Right atrium auricular region (tissue), 2 donors: ENCODE data around the gene CLCF1. TPM values are rescaled to one million over a fixed set of nuclear protein-coding genes. Genes with fewer than 3 reads are reported as not detected.

ENCODE experiments used
- DNase-seq: peaks from one replicate; pipeline ENCODE4 v3.0.0-alpha.2; 2019; ENCODE audit warnings: low spot score
- H3K27ac ChIP-seq, 2 donors: fragments of 200-600 bp; sonication (generic); 1 replicate in 1 of 2; 2 replicates in 1 of 2; pipeline ENCODE4 v1.5.1; 2016 to 2019
- H3K27me3 ChIP-seq, 2 donors: fragments of 200-600 bp; sonication (generic); one replicate each; pipeline versions ENCODE4 v1.5.1 to v1.6.0; 2017 to 2019
- H3K36me3 ChIP-seq: fragments of 200-600 bp; sonication (generic); one replicate; pipeline ENCODE4 v1.5.1; 2016
- H3K4me1 ChIP-seq, 2 donors: fragments of 200-600 bp; sonication (generic); one replicate each; pipeline versions ENCODE4 v1.5.1 to v1.6.0; 2017 to 2019
- H3K4me3 ChIP-seq, 2 donors: fragments of 200-600 bp; sonication (generic); 1 replicate in 1 of 2; 2 replicates in 1 of 2; pipeline ENCODE4 v1.5.1; 2017 to 2019; ENCODE audit warnings: mild to moderate bottlenecking in 1 of 2, moderate library complexity in 1 of 2
- H3K9me3 ChIP-seq, 2 donors: fragments of 200-600 bp; sonication (generic); one replicate each; pipeline ENCODE4 v1.5.1; 2019
- CTCF ChIP-seq, 2 donors: fragments of 200-600 bp; sonication (generic); IDR thresholded peaks; one replicate each; pipeline ENCODE4 v1.5.1; 2019; ENCODE audit warnings: antibody characterized with exemption in 2 of 2
- total RNA-seq, 2 donors: library from RNA; depleted of rRNA; stranded (reverse); fragments of >200 nt; gene quantifications; one replicate each; pipeline ENCODE4 v1.1.0, GENCODE V29; 2016

CLCF1 gene
- total RNA-seq, 2 donors from 2014 or later = 2.7 to 18.0 TPM

- Histone ChIP-seq H3K27me3 (no peaks in the 10 kb centered on the region), H3K27ac (no peak overlapping the region), H3K9me3 (no peaks in the 10 kb centered on the region), H3K4me1 (peaks cover 0 to 35% of the 10 kb centered on the region in 2 donors), H3K4me3 (no peak overlapping the region), H3K36me3 (peaks cover 9% of the 10 kb centered on the region)
- DNase-seq = no peak
- no peak for TF ChIP-seq CTCF (IDR thresholded peaks at IDR 0.05)
Observed at GRCh38 chr11:67364169-67364568, 9.2 kb downstream of the CLCF1 start.

- Histone ChIP-seq H3K4me1 (peaks cover 0 to 51% of the 10 kb centered on the region in 2 donors), H3K27me3 (no peaks in the 10 kb centered on the region), H3K4me3 (no peak overlapping the region), H3K9me3 (no peaks in the 10 kb centered on the region), H3K36me3 (no peaks in the 10 kb centered on the region), H3K27ac (peak overlapping the region in 1 of 2 donors; percentile 15)
- no peak for DNase-seq
- no peak for TF ChIP-seq CTCF (IDR thresholded peaks at IDR 0.05)
Observed at GRCh38 chr11:67357831-67358670, 15.3 kb downstream of the CLCF1 start.

GRCh38 chr11:67356864-67357561 lies 16.4 kb downstream of the CLCF1 start:
- Histone ChIP-seq H3K36me3 (no peaks in the 10 kb centered on the region), H3K4me3 (no peak overlapping the region), H3K9me3 (no peaks in the 10 kb centered on the region), H3K27ac (peak overlapping the region; percentile 99), H3K27me3 (no peaks in the 10 kb centered on the region), H3K4me1 (peaks cover 0 to 59% of the 10 kb centered on the region in 2 donors)
- peak; percentile 83 to 94 for TF ChIP-seq CTCF (IDR thresholded peaks at IDR 0.05)
- DNase-seq = peak; percentile 78

GRCh38 chr11:67356387-67356863 lies 17.0 kb downstream of the CLCF1 start:
- no peaks in the 10 kb centered on the region for H3K36me3 ChIP-seq
- no peak overlapping the region for H3K4me3 ChIP-seq
- H3K9me3 ChIP-seq = no peaks in the 10 kb centered on the region
- DNase-seq = no peak
- no peak for TF ChIP-seq CTCF (IDR thresholded peaks at IDR 0.05)
- peaks cover 0 to 65% of the 10 kb centered on the region in 2 donors for H3K4me1 ChIP-seq
- no peaks in the 10 kb centered on the region for H3K27me3 ChIP-seq
- H3K27ac ChIP-seq = peak overlapping the region; percentile 99

GRCh38 chr11:67355794-67356386 lies 17.5 kb downstream of the CLCF1 start:
- no peaks in the 10 kb centered on the region for H3K27me3 ChIP-seq
- no peak overlapping the region for H3K4me3 ChIP-seq
- DNase-seq = no peak
- TF ChIP-seq CTCF (IDR thresholded peaks at IDR 0.05) = no peak
- H3K27ac ChIP-seq = peak overlapping the region; percentile 99
- H3K36me3 ChIP-seq = no peaks in the 10 kb centered on the region
- H3K4me1 ChIP-seq = peaks cover 0 to 70% of the 10 kb centered on the region in 2 donors
- H3K9me3 ChIP-seq = no peaks in the 10 kb centered on the region
